NT2/D1 (cell line): ENCODE data around the gene FOXS1.

Experiments
- SUZ12 ChIP-seq: IDR thresholded peaks from 2 replicates; pipeline ENCODE4 v1.6.1; 2011; ENCODE audit not compliant: insufficient read length, insufficient read depth; ENCODE audit errors: extremely low read depth
- ZNF274 ChIP-seq: IDR thresholded peaks from 2 replicates; pipeline ENCODE4 v1.6.1; 2011; ENCODE audit warnings: mild to moderate bottlenecking, low read depth, low read length

DNA sequence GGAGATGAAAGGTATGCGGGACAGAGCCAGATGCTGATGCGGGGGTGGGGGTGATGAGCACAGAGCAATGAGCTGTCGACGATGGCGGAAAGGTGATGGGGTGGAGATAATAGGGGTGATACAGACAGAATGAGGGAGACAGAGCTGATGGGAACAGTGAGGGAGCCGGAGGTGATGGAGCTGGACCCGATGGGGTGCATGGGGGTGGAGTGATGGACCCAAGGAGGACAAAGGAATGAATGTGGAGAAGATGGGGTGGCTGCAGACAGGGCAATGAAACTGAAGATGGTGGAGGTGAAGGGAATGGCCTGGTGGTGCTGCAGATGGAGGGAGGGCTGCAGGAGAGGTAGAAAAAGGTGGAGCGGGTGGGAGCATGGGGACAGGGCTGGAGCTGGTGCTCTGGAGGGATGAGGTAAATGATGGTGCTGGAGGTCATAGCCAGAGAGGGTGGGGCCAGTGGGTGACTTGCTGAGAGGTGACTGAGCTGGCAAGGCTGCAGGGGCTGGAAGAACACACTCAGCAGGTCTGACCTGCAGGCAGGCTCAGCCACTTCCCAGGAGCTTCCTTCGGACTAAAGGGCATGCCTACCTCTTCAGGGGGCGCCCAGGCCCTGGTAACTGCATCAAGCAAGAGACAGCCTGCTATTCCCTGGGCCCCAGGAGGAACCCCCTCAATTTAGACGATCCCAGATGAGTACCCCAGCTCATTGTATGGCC lies 6.0 kb upstream of the FOXS1 start:
- no peak for TF ChIP-seq ZNF274
- no peak for TF ChIP-seq SUZ12
